Adrenal gland (tissue), 12 donors: ENCODE results near the gene TGIF1. TPM values are rescaled to one million over a fixed set of nuclear protein-coding genes. Genes with fewer than 3 reads are reported as not detected.
A peak's percentile ranks its signal among the peaks of the same experiment; 100 is the strongest.

Experiments used
- DNase-seq, 7 donors: peaks; one replicate each; pipeline ENCODE4 v3.0.0-alpha.2; 2019 to 2020
- H3K27ac ChIP-seq, 5 donors: fragments of 200-600 bp; sonication (generic) in 4 of 5; 1 replicate in 3 of 5; 2 replicates in 2 of 5; pipeline versions ENCODE4 v1.5.1 to v1.8.0; 2016 to 2020; ENCODE audit warnings: mild to moderate bottlenecking in 1 of 5
- H3K27me3 ChIP-seq: fragments of 200-600 bp; 2 replicates; pipeline ENCODE4 v1.8.0; 2021
- H3K36me3 ChIP-seq, 2 donors: fragments of 200-600 bp; replicated peaks in 1 of 2; 1 replicate in 1 of 2; 2 replicates in 1 of 2; pipeline versions ENCODE4 v1.5.1 to v1.8.0; 2018 to 2022
- H3K4me1 ChIP-seq, 2 donors: fragments of 200-600 bp; replicated peaks in 1 of 2; 1 replicate in 1 of 2; 2 replicates in 1 of 2; pipeline versions ENCODE4 v1.5.1 to v1.8.0; 2018 to 2021
- H3K4me3 ChIP-seq, 4 donors: fragments of 200-600 bp; sonication (generic) in 3 of 4; one replicate each; pipeline ENCODE4 v1.5.1; 2016 to 2018
- H3K9me3 ChIP-seq, 3 donors: fragments of 200-600 bp; sonication (generic) in 1 of 3; replicated peaks in 1 of 3; 1 replicate in 2 of 3; 2 replicates in 1 of 3; pipeline versions ENCODE4 v1.5.1 to v1.8.0; 2016 to 2021
- CTCF ChIP-seq, 6 experiments: fragments of 450-650 bp in 4 of 6; fragments of 200-600 bp in 2 of 6; sonication (generic) in 1 of 6; IDR thresholded peaks; 1 replicate in 5 of 6; 2 replicates in 1 of 6; pipeline versions ENCODE4 v1.5.1 to v1.8.0; 2016 to 2021; ENCODE audit warnings: antibody characterized with exemption in 6 of 6, mild to moderate bottlenecking in 2 of 6, moderate library complexity in 1 of 6
- POLR2A ChIP-seq, 2 donors: fragments of 450-650 bp; IDR thresholded peaks; one replicate each; pipeline ENCODE4 v1.6.1; 2017; ENCODE audit warnings: antibody characterized with exemption in 2 of 2, mild to moderate bottlenecking in 2 of 2, moderate library complexity in 1 of 2
- WGBS, 4 donors: extraction: QIAGEN DNeasy Blood & Tissue Kit in 2 of 4; methylation state at CpG; one replicate each; pipeline versions ENCODE4 v1.1.5 to v1.1.7; 2013 to 2017; 5-methylcytosine and 5-hydroxymethylcytosine counted together
- intact Hi-C, 2 donors: fragments of 100-400 bp; cut with DNase I; formaldehyde crosslinking; loops; one replicate each; pipeline versions ENCODE4 v1.14.1 to v1.15.0; 2022 to 2023
- polyA plus RNA-seq, 3 donors: library from polyadenylated mRNA; stranded (reverse); fragments of 200-250 nt in 2 of 3; fragments of 350-450 nt in 1 of 3; fragmentation: Illumina TruSeq in 1 of 3; extraction: RNeasy Lipid Tissue Mini Kit (QIAGEN cat#74804) in 1 of 3; gene quantifications; one replicate each; pipeline ENCODE4 v1.2.3, GENCODE V29; 2013 to 2014
- total RNA-seq, 9 donors: library from RNA; depleted of rRNA in 4 of 9; stranded (reverse); fragments of >200 nt in 4 of 9; fragments of 120-200 nt in 1 of 9; fragmentation: NEBNext Ultra II Directional in 1 of 9; extraction: Animal tissue kit (Norgen Biotek cat#: 25700) in 1 of 9; gene quantifications; one replicate each; pipeline versions ENCODE4 v1.1.0 to v1.2.4, GENCODE V29; 2013 to 2023
- donor health status: healthy with polysubstance abuse.
- donor health status: Bipolar disorder and iron deficiency.
- donor health status: DM: yes; HTN: yes; CAD: no.
- donor health status: DM: no; HTN: no; CAD: no.
- donor health status: DM: no; HTN: no; CAD: no.
- donor health status: DM: yes; HTN: yes; CAD: no.

The TGIF1 gene
- total and polyA plus RNA-seq, 12 donors = 25.7 to 83.1 (median 56.7) TPM

GRCh38 chr18:3447068-3447894, 2.7 kb upstream of the TGIF1 start:
- H3K36me3 ChIP-seq = no peaks in the 10 kb centered on the region
- H3K9me3 ChIP-seq = no peaks in the 10 kb centered on the region
- H3K27me3 ChIP-seq = no peaks in the 10 kb centered on the region
- peak overlapping the region; percentile 96 to 99 (median 97) for H3K27ac ChIP-seq
- TF ChIP-seq CTCF (IDR thresholded peaks at IDR 0.05) (no peak), POLR2A (IDR thresholded peaks at IDR 0.05) (no peak)
- H3K4me3 ChIP-seq = peak overlapping the region; percentile 16 to 95 (median 46)
- WGBS, 4 donors = 3% methylated on average over 18 to 22 of the region's 22 CpGs
- peaks cover 11 to 17% of the 10 kb centered on the region in 2 donors for H3K4me1 ChIP-seq
- intact Hi-C loops = no loop called here
- DNase-seq = peak in 5 of 7 donors; percentile 61 to 78 (median 70)

GRCh38 chr18:3447895-3448837, 1.8 kb upstream of the TGIF1 start:
- TF ChIP-seq POLR2A (IDR thresholded peaks at IDR 0.05) (peak; percentile 86 to 99), CTCF (IDR thresholded peaks at IDR 0.05) (peak in 1 of 6 experiments; percentile 24)
- Histone ChIP-seq H3K4me1 (peaks cover 18 to 25% of the 10 kb centered on the region in 2 donors), H3K36me3 (no peaks in the 10 kb centered on the region), H3K4me3 (peak overlapping the region; percentile 16 to 95 (median 46)), H3K27ac (peak overlapping the region; percentile 96 to 99 (median 97)), H3K9me3 (no peaks in the 10 kb centered on the region), H3K27me3 (no peaks in the 10 kb centered on the region)
- peak; percentile 94 to 98 (median 97) for DNase-seq
- intact Hi-C loops = no loop called here
- WGBS, 4 donors = 0% methylated on average over 42 to 63 of the region's 63 CpGs

GRCh38 chr18:3448838-3449511, 997 bp upstream of the TGIF1 start:
- 0 to 2% (median 0%) methylated on average over 24 to 38 of the region's 38 CpGs for whole genome bisulfite sequencing, 4 donors

More at GRCh38 chr18:3448838-3449511, 997 bp upstream of the TGIF1 start:
- no peaks in the 10 kb centered on the region for H3K9me3 ChIP-seq
- peak; percentile 38 to 91 (median 91) for DNase-seq
- no peaks in the 10 kb centered on the region for H3K36me3 ChIP-seq
- H3K4me3 ChIP-seq = peak overlapping the region in 3 of 4 donors; percentile 21 to 95 (median 70)
- intact Hi-C loops = no loop called here
- TF ChIP-seq POLR2A (IDR thresholded peaks at IDR 0.05) (peak; percentile 62 to 88), CTCF (IDR thresholded peaks at IDR 0.05) (no peak)
- H3K27me3 ChIP-seq = no peaks in the 10 kb centered on the region
- peak overlapping the region; percentile 96 to 99 (median 97) for H3K27ac ChIP-seq
- H3K4me1 ChIP-seq = peaks cover 21 to 28% of the 10 kb centered on the region in 2 donors
